HG03066 (cell line): Measurements from ENCODE around the gene C3orf70.

ENCODE experiments used
- ATAC-seq: cut with Tn5 transposase; IDR thresholded peaks from one replicate; pipeline ENCODE4 v1.9.1; 2021; ENCODE audit warnings: low read depth; ENCODE audit not compliant: unreplicated experiment

The C3orf70 gene

GRCh38 chr3:185089343-185089742 is 63.5 kb downstream of the C3orf70 start:
- ATAC-seq = no peak

GRCh38 chr3:185087419-185087818 is 65.4 kb downstream of the C3orf70 start:
- ATAC-seq = no peak

GRCh38 chr3:185084901-185085300 is 68.0 kb downstream of the C3orf70 start:
- ATAC-seq = no peak

GRCh38 chr3:185084402-185084801 is 68.5 kb downstream of the C3orf70 start:
- no peak for ATAC-seq

- ATAC-seq = no peak
Measured at GRCh38 chr3:185082829-185083228, 70.0 kb downstream of the C3orf70 start.

GRCh38 chr3:185082149-185082548 is 70.7 kb downstream of the C3orf70 start:
- ATAC-seq = no peak

GRCh38 chr3:185081521-185081920 is 71.3 kb downstream of the C3orf70 start:
- no peak for ATAC-seq

GRCh38 chr3:185079625-185080024 is 73.2 kb downstream of the C3orf70 start:
- ATAC-seq = no peak

- ATAC-seq = no peak
Measured at GRCh38 chr3:185076219-185076618, 76.6 kb downstream of the C3orf70 start.

GRCh38 chr3:185075547-185075946 is 77.3 kb downstream of the C3orf70 start:
- ATAC-seq = no peak

- ATAC-seq = no peak
Measured at GRCh38 chr3:185071287-185071800, 81.5 kb downstream of the C3orf70 start.

GRCh38 chr3:185070491-185071286 is 82.2 kb downstream of the C3orf70 start:
- no peak for ATAC-seq

- ATAC-seq = no peak
Measured at GRCh38 chr3:185069037-185070030, 83.5 kb downstream of the C3orf70 start.

- no peak for ATAC-seq
Measured at GRCh38 chr3:185067173-185067572, 85.7 kb downstream of the C3orf70 start.

- ATAC-seq = no peak
Measured at GRCh38 chr3:185066251-185066650, 86.6 kb downstream of the C3orf70 start.

- no peak for ATAC-seq
Measured at GRCh38 chr3:185065059-185065458, 87.8 kb downstream of the C3orf70 start.

- ATAC-seq = no peak
Measured at GRCh38 chr3:185063431-185063830, 89.4 kb downstream of the C3orf70 start.

GRCh38 chr3:185062191-185062590 is 90.7 kb downstream of the C3orf70 start:
- no peak for ATAC-seq

- no peak for ATAC-seq
Measured at GRCh38 chr3:185060655-185061054, 92.2 kb downstream of the C3orf70 start.

- no peak for ATAC-seq
Measured at GRCh38 chr3:185059766-185060165, 93.1 kb downstream of the C3orf70 start.

- no peak for ATAC-seq
Measured at GRCh38 chr3:185058796-185059195, 94.1 kb downstream of the C3orf70 start.
